Hypothalamus (tissue), 51 donors: ENCODE data around the gene ZFP28.
A peak's percentile ranks its signal among the peaks of the same experiment; 100 is the strongest.

Experiments
- DNase-seq, 51 donors: peaks; one replicate each; lab custom pipeline; 2025; lab: John Stamatoyannopoulos, UW

ZFP28 gene

GRCh38 chr19:56538761-56539263 lies at the start of gene ZFP28:
ZFP28 (plus strand) TSS chr19:56538948; CDS start chr19:56539019, 71 bp downstream.
- peak in 27 of 51 donors; percentile 13 to 88 (median 61) for DNase-seq

- no peak for DNase-seq
These were observed 47.3 kb upstream of the ZFP28 start for GRCh38 chr19:56491399-56491798.

GRCh38 chr19:56504581-56504980 lies 34.2 kb upstream of the ZFP28 start:
- DNase-seq: no peak

DNA sequence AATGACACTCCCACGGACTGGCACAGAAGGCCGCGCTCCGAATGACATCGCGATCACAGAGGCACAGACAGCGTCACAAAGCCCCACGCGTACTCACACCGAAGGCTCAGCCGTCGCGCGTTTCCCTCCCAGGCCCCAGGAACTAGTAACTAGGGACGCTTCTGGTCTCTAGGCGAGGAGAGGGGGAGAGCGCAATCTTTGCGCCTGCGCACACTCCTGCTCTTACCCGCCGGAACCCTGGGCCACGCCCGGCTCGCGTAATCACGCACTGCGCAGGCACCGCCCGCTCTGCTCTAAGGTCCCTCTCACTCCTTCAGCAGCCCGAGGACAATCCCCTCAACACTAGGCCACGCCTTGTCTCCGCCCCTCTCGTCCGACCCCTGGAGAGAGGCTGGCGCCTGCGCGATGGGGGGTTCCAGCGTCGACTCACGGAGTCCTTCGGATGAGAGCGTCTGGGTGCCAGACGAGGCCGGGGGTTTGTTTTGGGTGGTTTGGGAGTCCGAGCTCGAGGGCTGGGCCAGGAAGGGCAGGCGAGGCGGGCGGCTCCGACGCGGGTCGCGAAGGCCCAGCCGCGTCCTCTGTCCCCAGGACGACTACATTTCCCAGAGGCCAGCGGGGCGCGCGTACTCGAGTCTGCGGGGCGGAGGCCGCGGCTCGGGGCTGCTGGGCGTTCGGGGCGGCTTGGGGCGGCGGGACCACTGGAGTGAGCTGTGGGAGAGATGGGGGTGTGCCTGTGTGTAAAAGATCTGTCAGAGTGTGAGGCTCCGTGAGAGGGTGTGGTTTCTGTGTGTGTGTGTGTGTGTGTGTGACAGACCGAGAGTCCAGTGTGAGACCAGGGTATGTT lies 31.1 kb upstream of the ZFP28 start, which contains the start of gene ZNF471:
Gene ZNF471, plus strand, starts transcription at position 410 of the 844 bp plus-strand sequence. CDS start 3,717 bp downstream, outside the sequence.
- peak; percentile 76 to 99 (median 97) for DNase-seq

- DNase-seq: peak in 6 of 51 donors; percentile 10 to 61 (median 28)
These were observed 30.4 kb upstream of the ZFP28 start for GRCh38 chr19:56508290-56508778.

- no peak for DNase-seq
These were observed 13.4 kb upstream of the ZFP28 start for GRCh38 chr19:56525214-56525860.

- no peak for DNase-seq
These were observed 1.3 kb upstream of the ZFP28 start for GRCh38 chr19:56537442-56537841.

- peak; percentile 70 to 99 (median 90) for DNase-seq
These were observed 441 bp upstream of the ZFP28 start for GRCh38 chr19:56538254-56538760.

- no peak for DNase-seq
These were observed 5.0 kb downstream of the ZFP28 start for GRCh38 chr19:56543776-56544175.

- no peak for DNase-seq
These were observed 8.8 kb downstream of the ZFP28 start for GRCh38 chr19:56547535-56547934.

GRCh38 chr19:56554272-56554869 lies 15.6 kb downstream of the ZFP28 start:
- no peak for DNase-seq

- no peak for DNase-seq
These were observed 24.0 kb downstream of the ZFP28 start for GRCh38 chr19:56562766-56563165.

GRCh38 chr19:56566904-56567273 lies 28.1 kb downstream of the ZFP28 start:
- peak in 24 of 51 donors; percentile 8 to 67 (median 44) for DNase-seq

- DNase-seq: peak; percentile 47 to 95 (median 87)
These were observed 28.7 kb downstream of the ZFP28 start, which contains the start of gene ZNF470 for GRCh38 chr19:56567274-56568120. ZNF470 (plus strand) TSS chr19:56567468; CDS start chr19:56570312, 2,844 bp downstream.

- no peak for DNase-seq
These were observed 33.8 kb downstream of the ZFP28 start for GRCh38 chr19:56572589-56572988.

DNA sequence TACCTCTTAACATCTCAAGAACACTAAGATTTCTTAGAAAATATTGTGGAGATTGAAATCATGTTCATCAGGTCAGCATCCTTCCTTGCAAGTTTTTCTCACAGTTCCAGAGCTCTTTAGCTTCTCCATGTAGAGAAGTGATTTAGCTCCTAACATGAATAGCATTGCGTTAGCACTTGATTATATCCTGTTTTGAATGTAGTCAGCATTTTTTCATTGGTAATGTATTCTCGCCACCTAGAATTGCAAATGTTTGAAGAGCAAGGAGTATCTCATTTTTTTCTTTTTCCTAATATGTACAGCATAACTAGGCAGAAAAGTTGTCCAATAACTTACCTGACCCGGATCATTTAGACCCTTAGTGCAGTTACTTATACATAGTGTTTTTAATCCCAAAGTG lies 35.2 kb downstream of the ZFP28 start:
- no peak for DNase-seq

DNA sequence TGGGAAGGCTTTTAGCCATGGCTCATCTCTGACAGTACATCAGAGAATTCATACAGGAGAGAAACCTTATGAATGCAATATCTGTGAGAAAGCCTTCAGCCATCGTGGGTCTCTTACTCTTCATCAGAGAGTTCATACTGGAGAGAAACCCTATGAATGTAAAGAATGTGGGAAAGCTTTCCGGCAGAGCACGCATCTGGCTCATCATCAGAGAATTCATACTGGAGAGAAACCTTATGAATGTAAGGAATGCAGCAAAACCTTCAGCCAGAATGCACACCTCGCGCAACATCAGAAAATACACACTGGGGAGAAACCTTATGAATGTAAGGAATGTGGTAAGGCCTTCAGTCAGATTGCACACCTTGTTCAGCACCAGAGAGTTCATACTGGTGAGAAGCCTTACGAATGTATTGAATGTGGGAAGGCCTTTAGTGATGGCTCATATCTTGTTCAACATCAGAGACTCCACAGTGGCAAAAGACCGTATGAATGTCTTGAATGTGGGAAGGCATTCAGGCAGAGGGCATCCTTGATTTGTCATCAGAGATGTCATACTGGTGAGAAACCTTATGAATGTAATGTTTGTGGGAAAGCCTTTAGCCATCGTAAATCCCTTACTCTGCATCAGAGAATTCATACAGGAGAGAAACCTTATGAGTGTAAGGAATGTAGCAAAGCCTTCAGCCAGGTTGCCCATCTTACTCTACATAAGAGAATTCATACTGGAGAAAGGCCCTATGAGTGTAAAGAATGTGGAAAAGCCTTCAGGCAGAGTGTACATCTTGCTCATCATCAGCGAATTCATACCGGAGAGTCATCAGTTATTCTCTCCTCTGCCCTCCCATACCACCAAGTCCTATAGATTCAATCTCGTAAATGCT lies 39.2 kb downstream of the ZFP28 start:
- no peak for DNase-seq

GRCh38 chr19:56594446-56594782 lies 55.7 kb downstream of the ZFP28 start:
- no peak for DNase-seq
